ENCODE data around the gene NEK10.
"Not testable (repeated sequence)": the region's sequence is repeated elsewhere in the genome, so short reads cannot be mapped to it uniquely, and the experiment has no call there.

The NEK10 gene, protein sequence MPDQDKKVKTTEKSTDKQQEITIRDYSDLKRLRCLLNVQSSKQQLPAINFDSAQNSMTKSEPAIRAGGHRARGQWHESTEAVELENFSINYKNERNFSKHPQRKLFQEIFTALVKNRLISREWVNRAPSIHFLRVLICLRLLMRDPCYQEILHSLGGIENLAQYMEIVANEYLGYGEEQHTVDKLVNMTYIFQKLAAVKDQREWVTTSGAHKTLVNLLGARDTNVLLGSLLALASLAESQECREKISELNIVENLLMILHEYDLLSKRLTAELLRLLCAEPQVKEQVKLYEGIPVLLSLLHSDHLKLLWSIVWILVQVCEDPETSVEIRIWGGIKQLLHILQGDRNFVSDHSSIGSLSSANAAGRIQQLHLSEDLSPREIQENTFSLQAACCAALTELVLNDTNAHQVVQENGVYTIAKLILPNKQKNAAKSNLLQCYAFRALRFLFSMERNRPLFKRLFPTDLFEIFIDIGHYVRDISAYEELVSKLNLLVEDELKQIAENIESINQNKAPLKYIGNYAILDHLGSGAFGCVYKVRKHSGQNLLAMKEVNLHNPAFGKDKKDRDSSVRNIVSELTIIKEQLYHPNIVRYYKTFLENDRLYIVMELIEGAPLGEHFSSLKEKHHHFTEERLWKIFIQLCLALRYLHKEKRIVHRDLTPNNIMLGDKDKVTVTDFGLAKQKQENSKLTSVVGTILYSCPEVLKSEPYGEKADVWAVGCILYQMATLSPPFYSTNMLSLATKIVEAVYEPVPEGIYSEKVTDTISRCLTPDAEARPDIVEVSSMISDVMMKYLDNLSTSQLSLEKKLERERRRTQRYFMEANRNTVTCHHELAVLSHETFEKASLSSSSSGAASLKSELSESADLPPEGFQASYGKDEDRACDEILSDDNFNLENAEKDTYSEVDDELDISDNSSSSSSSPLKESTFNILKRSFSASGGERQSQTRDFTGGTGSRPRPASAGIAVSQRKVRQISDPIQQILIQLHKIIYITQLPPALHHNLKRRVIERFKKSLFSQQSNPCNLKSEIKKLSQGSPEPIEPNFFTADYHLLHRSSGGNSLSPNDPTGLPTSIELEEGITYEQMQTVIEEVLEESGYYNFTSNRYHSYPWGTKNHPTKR

DNA sequence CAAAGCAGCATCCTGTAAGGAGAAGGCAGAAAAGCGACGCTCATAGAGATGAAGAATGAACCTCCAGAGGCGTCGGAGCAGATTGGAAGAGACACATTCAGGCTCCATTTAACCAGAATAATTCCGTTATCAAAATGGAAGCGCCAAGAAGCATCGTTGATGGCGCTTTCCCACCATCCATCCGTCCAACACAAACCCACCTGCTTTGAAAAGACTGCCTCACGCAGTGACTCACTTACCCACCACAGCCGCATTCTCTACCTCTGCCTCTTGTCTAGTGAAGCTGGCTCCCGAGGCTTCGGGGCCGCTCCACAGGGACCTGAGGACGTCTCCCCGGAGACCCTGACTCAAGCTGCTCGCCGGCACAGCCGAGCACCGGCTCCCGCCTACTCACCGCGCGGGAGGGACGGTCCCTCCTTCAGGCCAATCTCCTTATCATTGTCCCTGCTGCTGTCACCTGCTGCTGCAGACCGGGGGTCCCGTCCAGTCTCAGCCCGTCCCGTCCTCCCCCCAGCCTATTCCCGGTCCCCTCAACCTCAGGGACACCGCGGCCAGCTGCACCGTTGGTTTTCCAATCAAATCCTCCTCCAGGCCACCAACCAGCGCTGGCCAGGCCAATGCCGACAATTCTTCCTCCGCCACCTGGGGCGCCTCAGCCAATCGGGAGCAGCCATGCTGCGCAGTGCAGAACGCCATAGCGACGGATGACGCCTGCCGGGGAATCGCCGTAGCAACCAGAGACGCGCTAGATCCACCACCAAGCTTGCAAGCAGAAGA is at the start of gene NEK10:
TSS of gene NEK10 (minus strand) at position 553 of the 777 bp plus-strand sequence. CDS start 16,501 bp downstream, outside the sequence.
- DNase-seq: peak; percentile 83

DNA sequence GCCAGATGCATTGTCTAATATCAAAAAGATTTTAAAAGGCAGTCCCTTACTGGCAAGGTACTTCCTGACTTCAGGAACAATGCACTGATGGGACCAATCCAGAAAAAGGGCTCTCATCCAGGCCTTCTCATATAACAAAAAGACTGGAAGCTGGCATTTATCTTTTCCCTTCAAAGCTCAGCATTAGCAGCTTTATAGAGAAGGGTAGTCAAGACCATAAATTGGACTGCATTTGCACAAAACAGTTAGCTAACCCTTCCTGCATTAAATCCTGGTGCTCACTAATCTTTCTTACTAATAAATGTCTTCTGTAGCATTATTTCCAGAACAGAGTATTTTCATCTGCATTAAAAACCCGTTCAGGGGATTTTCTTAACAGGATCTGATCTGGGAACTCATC is 46.0 kb upstream of the NEK10 start:
- no peak for DNase-seq

DNA sequence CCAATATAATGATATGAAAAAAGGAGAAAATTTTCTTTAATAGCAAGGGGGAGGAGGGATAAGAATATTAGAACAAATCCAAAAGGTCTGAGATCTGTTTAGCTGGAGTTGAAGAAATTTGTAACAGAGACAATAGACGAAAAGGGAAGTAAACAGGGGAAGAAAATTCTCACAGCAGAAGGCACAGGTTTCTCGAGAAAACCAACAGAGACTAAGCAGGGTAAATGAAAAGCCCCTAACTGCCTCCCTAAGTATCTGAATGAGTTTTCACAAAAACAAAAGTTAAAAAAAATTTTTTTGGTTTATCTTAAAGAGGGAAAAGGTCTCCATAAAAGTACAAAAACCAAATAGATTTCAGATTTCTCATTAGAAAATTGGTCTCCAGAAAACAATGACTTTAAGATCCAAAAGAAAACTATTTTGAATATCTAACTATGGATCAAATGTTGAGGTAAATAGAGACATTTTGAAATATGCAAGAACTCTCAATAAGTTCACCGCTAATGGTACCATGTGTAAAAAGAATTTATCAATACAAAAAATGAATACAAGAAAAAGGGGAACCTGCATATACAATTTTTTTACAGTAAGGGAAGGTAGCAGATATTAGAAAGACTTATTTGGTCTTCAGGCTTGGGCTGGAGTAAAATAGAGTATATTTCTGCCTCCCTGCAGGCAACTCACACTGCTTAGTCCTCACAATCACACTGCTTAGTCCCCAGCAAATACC is 23.9 kb upstream of the NEK10 start:
- peak; percentile 2 for DNase-seq

DNA sequence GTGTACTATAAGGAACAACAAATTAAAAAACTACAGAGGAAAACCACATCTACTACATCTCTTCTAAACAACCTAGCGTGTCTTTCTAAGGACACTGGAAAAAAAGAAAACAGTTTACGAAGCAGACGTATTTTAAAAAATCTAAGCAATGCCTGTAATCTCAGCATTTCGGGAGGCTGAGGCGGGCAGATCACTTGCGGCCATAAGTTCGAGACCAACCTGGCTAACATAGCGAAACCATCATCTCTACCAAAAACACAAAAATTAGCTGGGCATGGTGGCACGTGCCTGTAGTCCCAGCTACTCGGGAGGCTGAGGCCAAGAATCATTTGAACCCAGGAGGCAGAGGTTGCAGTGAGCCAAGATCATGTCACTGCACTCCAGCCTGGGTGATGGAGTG is 23.2 kb upstream of the NEK10 start:
- DNase-seq: not testable (repeated sequence)

DNA sequence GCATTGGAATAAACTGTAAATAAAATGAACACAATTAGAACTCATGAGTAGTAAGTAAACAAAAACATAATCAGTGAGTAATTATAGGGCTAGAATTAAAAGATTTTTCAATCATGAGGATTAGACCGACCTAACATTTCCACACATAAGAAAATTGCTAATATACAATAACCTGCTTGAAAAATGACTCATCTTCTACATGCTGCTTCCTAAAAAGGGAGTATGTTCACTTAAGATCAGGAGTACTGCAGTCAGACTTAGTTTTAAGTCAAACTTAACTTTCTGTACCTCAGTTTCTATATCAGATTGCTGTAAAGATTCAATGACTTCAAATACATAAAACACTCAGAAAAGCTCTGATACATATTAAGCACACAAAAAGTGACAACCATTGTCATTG is 22.6 kb upstream of the NEK10 start:
- DNase-seq: no peak

DNA sequence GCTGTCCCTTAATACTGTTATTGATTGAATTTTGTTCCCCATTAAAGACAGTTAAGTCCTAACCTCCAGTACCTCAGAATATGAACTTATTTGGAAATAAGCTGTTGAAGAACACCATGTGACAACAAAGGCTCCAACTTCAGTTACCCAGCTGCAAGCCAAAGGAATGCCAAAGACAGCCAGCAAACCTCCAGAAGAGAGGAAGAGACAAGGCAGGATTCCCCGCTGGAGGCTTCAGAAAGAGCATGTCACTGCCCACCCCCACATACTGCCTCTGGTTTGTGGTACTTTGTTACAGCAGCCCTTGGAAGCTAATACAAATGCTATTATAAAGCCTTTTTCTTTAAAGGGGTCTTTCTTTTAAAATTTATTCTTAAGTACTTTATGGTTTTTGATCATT is 18.4 kb upstream of the NEK10 start:
- DNase-seq: no peak

DNA sequence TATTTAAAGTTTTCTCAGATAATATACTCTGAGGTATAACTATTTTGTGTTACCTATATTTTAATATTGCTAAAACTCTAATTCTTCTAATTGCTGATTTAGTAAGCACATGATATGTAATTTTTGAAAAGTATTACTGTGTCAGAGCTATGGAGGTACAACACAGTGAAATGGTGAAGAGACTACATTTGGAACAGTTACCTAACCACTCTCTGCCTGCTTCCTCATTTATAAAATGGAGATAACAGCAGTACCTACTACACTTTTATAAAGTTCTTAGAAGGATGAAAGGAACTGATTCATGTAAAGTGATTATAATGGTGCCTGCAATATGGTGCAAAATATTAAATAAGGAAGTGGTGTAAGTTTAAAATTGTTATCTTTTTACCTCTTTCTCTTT is 16.3 kb upstream of the NEK10 start:
- no peak for DNase-seq

DNA sequence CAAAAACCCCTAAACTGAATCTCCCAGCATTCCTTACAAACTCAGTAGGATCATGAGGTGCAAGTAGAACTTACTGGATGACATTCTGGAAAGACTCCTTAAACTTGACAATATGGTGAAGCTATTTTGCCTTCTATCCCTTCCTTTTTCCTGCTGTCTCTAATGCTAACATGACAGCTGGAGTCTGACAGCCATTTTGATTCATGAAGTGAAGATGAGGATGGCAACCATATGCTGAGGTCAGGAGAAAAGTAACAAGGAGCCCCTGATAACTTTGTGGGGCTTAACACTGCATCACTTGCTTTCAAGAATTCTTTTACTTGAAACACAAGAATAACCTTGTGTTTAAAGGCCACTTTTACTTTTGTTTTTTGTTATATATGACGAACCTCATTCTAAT is 15.0 kb upstream of the NEK10 start:
- no peak for DNase-seq

DNA sequence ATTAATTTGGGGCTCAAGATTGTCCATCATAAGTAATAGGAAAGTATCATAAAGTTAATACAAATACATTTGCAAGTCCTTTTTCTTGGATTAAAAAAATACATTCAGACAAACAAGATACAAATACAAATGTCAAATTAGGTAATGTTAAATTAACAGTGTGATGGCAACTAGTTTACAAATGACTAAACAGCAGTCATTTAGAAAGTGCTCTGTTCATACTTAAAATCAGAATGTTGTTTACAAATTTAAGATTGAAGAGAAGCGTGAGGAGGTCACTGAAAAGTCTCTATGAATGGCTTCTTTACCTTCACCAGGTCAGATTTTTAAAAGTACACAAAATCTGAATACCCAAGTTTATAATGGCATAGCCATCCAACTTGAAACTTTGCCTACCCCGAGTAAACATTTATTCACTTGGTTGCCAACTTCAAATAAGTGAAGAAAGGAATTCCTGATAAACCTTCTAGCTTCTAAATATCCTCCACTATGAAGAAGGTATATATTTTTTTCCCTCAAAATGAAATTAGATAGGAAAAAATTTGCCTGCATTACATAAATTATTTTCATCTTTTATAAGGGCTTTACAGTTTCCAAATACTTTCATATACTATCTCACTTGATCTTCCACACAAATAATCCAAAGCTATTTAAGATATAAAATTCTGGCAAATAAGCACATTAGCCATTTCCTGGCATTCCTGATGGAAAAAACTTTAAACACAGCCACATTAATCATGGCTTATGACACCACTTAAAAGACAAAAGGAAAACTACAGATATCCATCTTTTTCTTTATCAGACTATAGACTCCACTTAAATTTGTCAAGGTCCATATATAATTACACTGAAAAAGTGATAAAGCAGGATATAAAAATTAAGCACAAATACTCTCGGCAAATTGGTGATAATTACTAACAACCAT is 11.5 kb upstream of the NEK10 start:
- DNase-seq: no peak

DNA sequence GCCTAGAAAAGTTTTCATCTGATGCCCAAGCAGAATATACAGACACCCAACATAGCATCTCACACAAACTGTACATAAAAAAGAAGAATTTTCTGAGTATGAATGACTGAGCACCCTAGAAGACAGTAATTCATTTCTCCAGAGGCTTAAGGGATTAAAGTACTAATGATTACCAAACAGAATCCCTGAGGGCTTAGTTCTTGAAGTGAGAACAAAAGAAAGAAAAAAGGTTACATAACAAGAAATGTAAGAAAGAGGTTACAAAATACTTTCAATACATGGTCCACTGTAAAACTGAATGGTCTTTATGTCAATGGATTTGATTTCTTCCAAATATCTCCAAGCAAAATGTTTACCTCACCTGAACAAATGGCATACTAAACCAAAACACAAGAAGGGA is 9.1 kb upstream of the NEK10 start:
- no peak for DNase-seq

DNA sequence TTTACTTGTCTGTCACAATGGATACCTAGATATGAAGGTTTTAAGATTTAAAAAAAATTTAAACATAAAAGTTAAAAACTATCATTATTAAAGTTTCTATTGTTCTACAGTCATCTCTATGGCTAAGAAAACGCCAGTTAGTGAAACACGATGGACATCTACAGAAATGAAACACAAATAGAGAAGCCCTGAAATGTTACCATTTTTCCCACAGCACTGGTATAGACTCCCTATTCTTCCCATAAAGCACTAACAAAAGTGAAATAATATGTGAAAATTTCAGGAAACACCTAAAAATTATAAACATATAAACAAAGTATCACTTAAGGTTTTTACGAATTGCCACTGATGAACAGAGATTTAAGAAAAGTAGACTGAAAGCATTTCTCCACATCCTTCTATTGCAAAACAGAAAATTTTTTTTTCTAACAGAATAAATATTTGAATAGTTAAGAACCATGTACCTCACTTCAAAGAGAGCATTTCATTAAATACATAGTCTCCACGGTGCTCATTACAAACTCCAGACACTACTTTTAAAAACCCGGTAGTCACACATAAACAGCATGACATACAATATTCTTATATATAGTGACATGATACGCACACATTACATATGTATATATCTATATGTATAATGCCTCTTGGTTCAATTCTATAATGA is 7.1 kb upstream of the NEK10 start:
- no peak for DNase-seq

DNA sequence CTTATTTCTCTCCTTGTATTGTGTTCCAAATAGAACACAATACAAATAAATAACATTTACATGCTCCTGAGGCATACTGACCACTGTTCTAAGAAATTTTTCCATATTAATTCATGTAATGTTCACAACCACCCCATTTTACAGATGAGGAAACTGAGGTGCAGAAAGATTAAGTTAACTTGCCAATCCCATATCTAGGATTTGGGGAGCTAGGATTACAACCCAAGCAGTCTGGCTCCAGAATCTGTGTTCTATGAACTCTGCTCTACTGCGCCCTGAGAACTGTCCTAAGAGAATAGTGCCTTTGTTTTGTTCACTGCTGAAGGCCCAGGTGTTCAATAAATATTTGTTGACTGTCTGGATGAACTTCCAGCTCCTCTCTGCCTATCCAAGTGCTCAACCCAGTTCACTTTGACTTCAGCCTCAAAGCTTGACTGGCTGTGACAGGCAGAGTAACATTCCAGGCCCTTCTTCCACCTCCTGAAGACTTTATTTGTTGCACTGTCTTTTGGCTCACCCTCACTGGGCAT is 3.1 kb downstream of the NEK10 start:
- no peak for DNase-seq

DNA sequence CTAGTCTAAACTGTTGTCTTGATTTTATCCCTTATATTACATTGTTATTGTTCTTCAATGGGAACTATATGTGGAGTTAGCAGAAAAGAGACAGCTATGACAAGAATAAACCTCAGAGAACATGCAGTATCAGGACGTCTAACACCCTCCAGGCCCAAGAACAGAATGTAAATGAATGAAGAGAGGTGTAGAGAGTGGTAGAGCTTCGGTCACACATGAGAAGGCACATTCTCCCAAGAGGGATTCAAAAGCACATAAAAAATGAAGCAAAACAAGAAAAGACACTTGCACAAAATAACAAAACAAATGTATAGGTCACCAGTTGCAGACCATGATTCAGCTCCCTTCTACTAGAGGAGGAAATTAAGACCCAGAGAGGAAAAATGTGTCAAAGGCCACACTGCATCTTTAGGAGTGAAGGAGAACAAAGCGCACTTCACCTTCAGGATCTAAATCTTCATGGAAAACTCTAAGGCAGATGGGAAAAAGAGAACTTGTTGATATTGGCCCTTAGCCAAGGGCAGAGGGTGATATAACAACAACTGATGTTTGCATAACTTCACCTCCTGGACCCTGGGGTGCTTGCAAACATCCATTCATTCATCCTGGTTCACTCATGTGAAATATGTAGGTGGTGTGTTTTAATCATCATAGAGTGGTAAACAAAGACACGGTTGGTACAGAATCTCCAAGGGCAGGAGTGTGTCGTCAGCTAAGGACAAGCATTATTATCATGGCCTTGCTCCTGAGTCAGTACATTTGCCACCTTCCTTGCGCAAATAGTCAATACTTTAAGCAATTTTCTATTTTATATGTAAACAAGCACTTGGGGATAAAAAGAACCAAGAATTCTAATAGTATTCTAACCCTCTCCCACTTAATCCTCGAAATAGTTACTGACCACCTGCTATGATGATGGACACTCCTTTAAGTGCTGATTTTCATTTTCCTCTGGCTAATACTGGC is 8.8 kb downstream of the NEK10 start:
- DNase-seq: peak; percentile 49

DNA sequence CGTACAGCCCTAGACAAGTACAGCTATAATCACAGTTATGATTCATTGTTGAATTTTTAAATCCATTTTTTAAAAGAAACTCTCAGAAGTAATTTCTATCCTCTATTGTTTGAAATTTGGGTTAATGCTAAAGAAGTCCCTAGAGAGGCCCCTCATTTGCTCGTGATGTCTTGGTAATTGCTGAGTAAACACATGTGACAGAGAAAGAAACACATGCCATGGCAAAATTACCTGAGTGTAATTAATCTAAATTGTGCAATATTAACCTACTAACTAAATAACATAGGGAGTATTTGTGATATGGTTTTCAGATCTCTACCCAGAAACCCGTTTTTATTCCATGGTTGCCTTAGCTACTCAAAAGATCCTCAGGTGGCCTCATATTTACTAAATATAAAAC is 10.8 kb downstream of the NEK10 start:
- DNase-seq: no peak

DNA sequence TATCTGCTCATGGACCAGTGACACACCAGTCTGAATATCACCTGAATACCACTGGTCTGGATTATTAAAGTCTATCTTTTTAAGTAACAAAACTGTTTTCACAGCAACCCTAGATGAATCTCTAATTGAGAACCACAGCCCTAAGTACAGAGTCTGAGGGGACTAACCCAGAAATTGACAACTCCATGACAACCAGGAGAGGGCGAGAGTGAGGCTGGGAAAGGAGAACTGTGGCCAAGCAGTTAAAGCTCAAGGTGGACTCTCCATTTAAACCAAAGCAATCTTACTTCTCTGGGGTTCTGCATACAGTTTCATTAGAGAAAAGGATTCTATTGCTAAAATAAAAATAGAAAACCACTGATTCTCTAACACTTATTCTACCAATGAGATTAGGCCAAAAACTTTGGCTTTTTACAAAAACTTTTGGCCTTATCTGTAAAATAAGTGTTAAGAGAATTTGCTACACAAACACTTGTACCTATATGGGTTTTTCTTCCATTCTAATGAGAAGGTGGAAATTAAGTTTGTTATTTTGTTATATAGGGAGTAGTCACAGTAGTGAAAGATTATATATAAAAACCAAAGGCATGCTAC is 11.4 kb downstream of the NEK10 start:
- peak; percentile 62 for DNase-seq

DNA sequence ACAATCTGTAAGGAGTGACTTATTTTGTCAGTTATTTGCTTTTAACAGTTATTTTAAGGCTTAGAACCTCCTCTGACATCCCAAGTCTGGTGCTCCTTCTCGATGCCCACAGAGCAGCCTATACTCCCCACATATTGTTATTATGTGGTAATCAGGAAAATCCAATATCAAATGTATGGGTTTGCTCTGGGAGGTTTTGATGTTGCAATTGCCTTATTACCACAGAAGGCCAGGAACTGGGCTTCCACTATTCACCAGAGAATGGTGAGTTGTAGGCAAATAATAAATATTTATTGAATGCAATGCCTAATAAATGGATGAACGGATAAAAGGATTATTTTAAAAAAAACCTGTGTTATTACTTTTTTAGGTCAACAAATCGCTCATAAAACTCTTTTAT is 12.2 kb downstream of the NEK10 start:
- DNase-seq: peak; percentile 3

DNA sequence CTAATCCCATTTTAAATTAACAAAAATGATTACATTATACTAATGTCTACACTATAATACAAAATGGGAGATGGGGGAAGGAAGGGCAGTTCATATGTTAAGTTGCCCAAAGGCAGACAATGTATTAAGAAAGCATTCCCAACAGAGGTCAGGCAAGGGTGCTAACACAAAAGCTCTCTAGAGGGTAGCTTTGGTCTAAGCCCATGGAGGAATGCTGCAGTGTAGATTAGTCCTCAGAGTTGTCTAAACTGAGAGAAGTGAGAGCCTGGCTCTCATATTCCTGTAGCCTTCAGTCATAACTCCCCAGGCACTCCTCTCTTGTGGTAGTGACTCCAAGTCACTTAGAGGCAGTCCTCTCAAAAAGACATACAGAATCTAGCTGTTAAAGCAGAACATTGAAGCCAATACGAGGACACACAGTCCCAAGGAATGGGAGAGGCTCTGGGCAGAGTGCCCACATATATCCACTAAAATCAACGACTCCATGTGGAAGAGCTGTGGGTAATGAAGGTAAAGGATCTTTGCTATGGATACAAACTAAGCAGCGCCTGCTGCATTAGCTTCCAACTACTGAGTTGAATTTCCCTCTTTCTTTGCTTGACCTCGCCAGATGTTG is 14.5 kb downstream of the NEK10 start:
- no peak for DNase-seq

DNA sequence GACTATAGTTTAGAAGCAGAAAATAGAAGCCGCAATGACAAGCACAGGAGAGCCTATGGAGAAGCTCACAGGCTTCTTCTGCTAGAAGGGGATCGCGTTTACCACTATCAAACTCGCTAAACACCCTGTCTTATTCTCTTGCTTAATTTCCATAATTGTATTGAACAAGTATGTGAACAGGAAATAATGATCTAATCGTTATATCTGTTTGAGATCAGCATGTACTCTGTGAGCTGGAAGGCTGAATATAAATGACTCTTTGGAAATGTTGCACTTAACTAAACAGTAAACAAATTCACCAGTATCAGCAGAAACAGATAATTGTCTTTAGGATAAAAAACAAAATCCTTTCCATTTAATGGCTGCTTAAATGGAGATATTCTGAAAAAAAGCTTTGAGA is 15.0 kb downstream of the NEK10 start:
- no peak for DNase-seq
